OCI-LY1 (cell line): ENCODE measurements around the gene ANKRD11.

Source experiments
- H2AFZ ChIP-seq: fragments of 200-600 bp; sonication (generic), shearing (Covaris generic); 2 replicates; pipeline ENCODE4 v1.6.0; 2014; ENCODE audit warnings: antibody characterized with exemption, mild to moderate bottlenecking, low read length
- H3F3A ChIP-seq: fragments of 200-600 bp; sonication (generic), shearing (Covaris generic); 2 replicates; pipeline ENCODE4 v1.6.0; 2014; ENCODE audit warnings: mild to moderate bottlenecking, antibody characterized with exemption, low read length, moderate library complexity; ENCODE audit not compliant: insufficient read depth
- H3K27ac ChIP-seq: fragments of 200-600 bp; sonication (generic); 2 replicates; pipeline ENCODE4 v1.5.1; 2014; ENCODE audit warnings: low read length, mixed run types, mild to moderate bottlenecking, low read depth; ENCODE audit not compliant: poor library complexity, severe bottlenecking
- H3K27me3 ChIP-seq: fragments of 200-600 bp; sonication (generic); 2 replicates; pipeline ENCODE4 v1.6.0; 2014; ENCODE audit warnings: antibody characterized with exemption, mild to moderate bottlenecking, low read length, moderate library complexity; ENCODE audit not compliant: insufficient read depth
- H3K36me3 ChIP-seq: fragments of 200-600 bp; sonication (generic); 2 replicates; pipeline ENCODE4 v1.6.1; 2014; ENCODE audit warnings: mild to moderate bottlenecking, antibody characterized with exemption, low read length, moderate library complexity, mixed read lengths; ENCODE audit not compliant: insufficient read depth
- H3K4me1 ChIP-seq: fragments of 200-600 bp; sonication (generic); 2 replicates; pipeline ENCODE4 v1.5.1; 2014; ENCODE audit warnings: mild to moderate bottlenecking, low read length, moderate library complexity; ENCODE audit not compliant: insufficient read depth, severe bottlenecking
- H3K4me2 ChIP-seq: fragments of 200-600 bp; sonication (generic), shearing (Covaris generic); 2 replicates; pipeline ENCODE4 v1.6.1; 2014; ENCODE audit warnings: low read length
- H3K4me3 ChIP-seq: fragments of 200-600 bp; sonication (generic); 2 replicates; pipeline ENCODE4 v1.5.1; 2014; ENCODE audit warnings: low read length, low read depth, mild to moderate bottlenecking, mixed read lengths; ENCODE audit not compliant: poor library complexity, severe bottlenecking
- H3K79me2 ChIP-seq: fragments of 200-600 bp; shearing (Covaris generic); 2 replicates; pipeline ENCODE4 v1.6.1; 2016; ENCODE audit warnings: mixed run types, low read length, mixed read lengths; ENCODE audit not compliant: insufficient read depth
- H3K9ac ChIP-seq: fragments of 200-600 bp; sonication (generic), shearing (Covaris generic); 2 replicates; pipeline ENCODE4 v1.6.1; 2014; ENCODE audit warnings: mild to moderate bottlenecking, low read length, mixed read lengths
- H3K9me2 ChIP-seq: fragments of 200-600 bp; sonication (generic), shearing (Covaris generic); 2 replicates; pipeline ENCODE4 v1.6.1; 2014; ENCODE audit warnings: low read depth, mild to moderate bottlenecking, low read length, mixed read lengths
- H3K9me3 ChIP-seq: fragments of 200-600 bp; shearing (Covaris generic); 2 replicates; pipeline ENCODE4 v1.6.1; 2014; ENCODE audit warnings: low read length, mixed read lengths
- H4K20me1 ChIP-seq: fragments of 200-600 bp; sonication (generic), shearing (Covaris generic); 2 replicates; pipeline ENCODE4 v1.6.0; 2016; ENCODE audit warnings: mild to moderate bottlenecking, low read length; ENCODE audit not compliant: insufficient read depth
- EZH2 ChIP-seq: fragments of 200-600 bp; sonication (generic), shearing (Covaris generic); IDR thresholded peaks from 2 replicates; pipeline ENCODE4 v1.8.0; 2017; ENCODE audit warnings: borderline replicate concordance, mixed run types, mild to moderate bottlenecking, antibody characterized with exemption, low read length, moderate library complexity, mixed read lengths
- TF ChIP-seq, protein P1 (sequence below): fragments of 200-600 bp; sonication (generic), shearing (Covaris generic); IDR thresholded peaks from 2 replicates; pipeline ENCODE4 v1.5.1; 2017; ENCODE audit warnings: mild to moderate bottlenecking, antibody characterized with exemption, low read length, moderate library complexity, mixed read lengths

Gene ANKRD11

DNA sequence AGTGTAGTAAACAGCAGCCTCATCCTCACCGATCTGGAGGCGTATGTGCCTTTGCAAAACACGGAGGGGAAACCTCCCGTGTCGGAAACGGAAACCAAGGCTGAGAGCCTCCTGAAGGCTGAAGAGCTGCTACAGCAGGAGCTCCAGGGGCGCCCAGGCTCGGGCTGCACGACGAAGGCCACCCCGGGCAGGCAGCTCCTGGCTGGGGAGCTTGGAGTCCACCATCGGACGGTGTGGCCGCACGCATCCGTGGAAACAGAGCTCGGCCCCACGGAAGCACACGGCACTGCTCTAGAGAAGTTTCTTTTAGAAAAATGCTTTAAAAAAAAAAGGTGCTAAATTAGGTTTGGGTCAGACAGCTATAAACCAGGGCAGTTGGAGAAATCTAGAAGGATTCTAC, 201.4 kb downstream of the ANKRD11 start:
- no peak overlapping the region for H3K4me2 ChIP-seq
- H3K9me3 ChIP-seq = no peaks in the 10 kb centered on the region
- H4K20me1 ChIP-seq = no peaks in the 10 kb centered on the region
- no peaks in the 10 kb centered on the region for H3F3A ChIP-seq
- no peaks in the 10 kb centered on the region for H3K79me2 ChIP-seq
- H3K4me1 ChIP-seq = no peaks in the 10 kb centered on the region
- H3K9me2 ChIP-seq = no peaks in the 10 kb centered on the region
- TF ChIP-seq, protein P1, sequence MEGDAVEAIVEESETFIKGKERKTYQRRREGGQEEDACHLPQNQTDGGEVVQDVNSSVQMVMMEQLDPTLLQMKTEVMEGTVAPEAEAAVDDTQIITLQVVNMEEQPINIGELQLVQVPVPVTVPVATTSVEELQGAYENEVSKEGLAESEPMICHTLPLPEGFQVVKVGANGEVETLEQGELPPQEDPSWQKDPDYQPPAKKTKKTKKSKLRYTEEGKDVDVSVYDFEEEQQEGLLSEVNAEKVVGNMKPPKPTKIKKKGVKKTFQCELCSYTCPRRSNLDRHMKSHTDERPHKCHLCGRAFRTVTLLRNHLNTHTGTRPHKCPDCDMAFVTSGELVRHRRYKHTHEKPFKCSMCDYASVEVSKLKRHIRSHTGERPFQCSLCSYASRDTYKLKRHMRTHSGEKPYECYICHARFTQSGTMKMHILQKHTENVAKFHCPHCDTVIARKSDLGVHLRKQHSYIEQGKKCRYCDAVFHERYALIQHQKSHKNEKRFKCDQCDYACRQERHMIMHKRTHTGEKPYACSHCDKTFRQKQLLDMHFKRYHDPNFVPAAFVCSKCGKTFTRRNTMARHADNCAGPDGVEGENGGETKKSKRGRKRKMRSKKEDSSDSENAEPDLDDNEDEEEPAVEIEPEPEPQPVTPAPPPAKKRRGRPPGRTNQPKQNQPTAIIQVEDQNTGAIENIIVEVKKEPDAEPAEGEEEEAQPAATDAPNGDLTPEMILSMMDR = no peak
- TF ChIP-seq EZH2 = no peak
- no peaks in the 10 kb centered on the region for H3K27me3 ChIP-seq
- no peak overlapping the region for H3K4me3 ChIP-seq
- no peak overlapping the region for H3K27ac ChIP-seq
- H3K9ac ChIP-seq = no peak overlapping the region
- H3K36me3 ChIP-seq = peaks cover 52% of the 10 kb centered on the region
- no peak overlapping the region for H2AFZ ChIP-seq

DNA sequence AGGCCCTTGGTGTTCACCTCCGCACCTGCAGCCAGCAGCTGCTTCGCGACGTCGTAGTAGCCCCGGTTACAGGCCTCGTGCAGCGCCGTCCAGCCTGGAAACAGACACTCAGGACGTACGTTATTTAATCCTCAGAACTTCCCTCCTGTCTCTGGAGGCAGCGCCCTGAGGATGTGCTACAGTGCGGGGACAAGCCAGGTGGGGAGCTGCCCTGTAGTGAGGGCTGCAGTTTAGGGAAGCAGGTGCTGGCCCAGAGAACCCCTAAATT, 201.8 kb downstream of the ANKRD11 start:
- H3K9me3 ChIP-seq = no peaks in the 10 kb centered on the region
- no peaks in the 10 kb centered on the region for H4K20me1 ChIP-seq
- no peaks in the 10 kb centered on the region for H3F3A ChIP-seq
- peaks cover 53% of the 10 kb centered on the region for H3K36me3 ChIP-seq
- no peak overlapping the region for H3K27ac ChIP-seq
- H3K27me3 ChIP-seq = no peaks in the 10 kb centered on the region
- H3K4me2 ChIP-seq = no peak overlapping the region
- no peaks in the 10 kb centered on the region for H3K9me2 ChIP-seq
- H2AFZ ChIP-seq = no peak overlapping the region
- no peak overlapping the region for H3K9ac ChIP-seq
- TF ChIP-seq EZH2 = no peak
- TF ChIP-seq, protein P1 = no peak
- H3K4me1 ChIP-seq = no peaks in the 10 kb centered on the region
- H3K79me2 ChIP-seq = no peaks in the 10 kb centered on the region
- H3K4me3 ChIP-seq = no peak overlapping the region

DNA sequence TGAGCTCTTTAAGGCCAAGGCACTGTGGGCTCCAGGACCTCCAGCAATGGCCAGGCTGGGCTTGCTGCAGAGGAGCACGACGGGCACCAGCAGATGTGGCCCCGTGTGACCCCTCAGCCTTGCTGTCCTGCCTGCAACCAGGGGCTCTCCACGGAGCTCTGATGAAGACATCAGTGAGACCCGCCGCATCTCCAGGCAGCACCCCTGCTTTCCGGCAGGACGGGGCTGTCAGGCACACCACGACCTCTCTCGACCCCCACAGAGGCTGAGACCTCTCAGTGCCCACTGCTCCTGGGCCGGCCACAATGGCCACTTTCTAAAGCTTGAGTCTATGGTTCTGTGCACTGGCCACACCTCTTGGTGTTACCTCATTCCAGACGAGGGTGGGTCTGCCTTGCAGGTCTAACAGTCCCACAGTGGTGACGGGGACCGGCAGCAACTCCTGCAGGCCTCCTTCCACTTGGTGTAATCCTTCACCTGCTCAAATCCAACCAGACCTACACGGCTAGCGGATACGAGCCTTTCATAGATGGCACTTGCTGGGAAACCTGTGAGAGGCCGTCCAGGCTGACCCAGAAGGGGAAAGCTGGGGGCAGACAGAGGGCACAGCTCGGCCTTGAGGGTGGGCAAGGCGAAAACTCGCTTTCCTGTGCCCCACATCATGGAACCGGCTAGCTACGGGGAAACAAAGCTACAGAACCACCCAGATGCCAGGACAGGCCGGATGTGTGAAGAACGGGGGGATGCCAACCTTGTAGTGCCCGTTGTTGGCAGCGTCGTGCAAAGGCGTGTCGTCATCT, 202.4 kb downstream of the ANKRD11 start:
- Histone ChIP-seq H3K9me3 (no peaks in the 10 kb centered on the region), H3K9ac (no peak overlapping the region), H3K4me2 (no peak overlapping the region), H3K9me2 (no peaks in the 10 kb centered on the region), H3F3A (no peaks in the 10 kb centered on the region), H3K27me3 (no peaks in the 10 kb centered on the region), H3K79me2 (no peaks in the 10 kb centered on the region), H3K4me1 (no peaks in the 10 kb centered on the region), H3K27ac (no peak overlapping the region), H3K36me3 (peaks cover 57% of the 10 kb centered on the region), H3K4me3 (no peak overlapping the region), H4K20me1 (no peaks in the 10 kb centered on the region), H2AFZ (no peak overlapping the region)
- TF ChIP-seq, protein P1 = no peak
- no peak for TF ChIP-seq EZH2
